Muscle layer of colon (tissue), 2 donors: ENCODE results near the gene KCNMA1.

Experiments
- H3K27ac ChIP-seq: one replicate; pipeline ENCODE4 v1.7.0; 2013; ENCODE audit warnings: low read depth, mild to moderate bottlenecking, low read length, moderate library complexity
- H3K27me3 ChIP-seq, 2 donors: one replicate each; pipeline ENCODE4 v1.7.0; 2013; ENCODE audit warnings: low read length in 2 of 2, mild to moderate bottlenecking in 2 of 2; ENCODE audit not compliant: insufficient read depth in 2 of 2, control insufficient read depth in 1 of 2
- H3K36me3 ChIP-seq: one replicate; pipeline ENCODE4 v1.7.0; 2013; ENCODE audit warnings: mild to moderate bottlenecking, low read length; ENCODE audit not compliant: insufficient read depth
- H3K4me1 ChIP-seq: one replicate; pipeline ENCODE4 v1.7.0; 2013; ENCODE audit warnings: mild to moderate bottlenecking, low read length; ENCODE audit not compliant: insufficient read depth
- H3K4me3 ChIP-seq, 2 donors: one replicate each; pipeline ENCODE4 v1.7.0; 2013; ENCODE audit warnings: low read length in 2 of 2, low read depth in 1 of 2, mild to moderate bottlenecking in 1 of 2, moderate library complexity in 1 of 2
- H3K9ac ChIP-seq: one replicate; pipeline ENCODE4 v1.7.0; 2013; ENCODE audit warnings: low read length
- H3K9me3 ChIP-seq: one replicate; pipeline ENCODE4 v1.7.0; 2013; ENCODE audit warnings: mild to moderate bottlenecking, low read length
- donor health status: abdominal sarcoma.
- donor health status: Adenocarcinoma of cecum.

The KCNMA1 gene

GRCh38 chr10:77511498-77512218, 126.0 kb downstream of the KCNMA1 start:
- peaks cover 67% of the 10 kb centered on the region for H3K4me1 ChIP-seq
- H3K9ac ChIP-seq, result no peak overlapping the region
- H3K4me3 ChIP-seq, result no peak overlapping the region
- H3K27me3 ChIP-seq, result no peaks in the 10 kb centered on the region
- H3K9me3 ChIP-seq, result no peaks in the 10 kb centered on the region
- H3K27ac ChIP-seq, result peak overlapping the region; percentile 35
- H3K36me3 ChIP-seq, result no peaks in the 10 kb centered on the region

- Histone ChIP-seq H3K36me3 (no peaks in the 10 kb centered on the region), H3K27me3 (no peaks in the 10 kb centered on the region), H3K27ac (no peak overlapping the region)
Observed at GRCh38 chr10:77510695-77511094, 126.9 kb downstream of the KCNMA1 start.

GRCh38 chr10:77510294-77510693, 127.3 kb downstream of the KCNMA1 start:
- no peaks in the 10 kb centered on the region for H3K9me3 ChIP-seq
- no peak overlapping the region for H3K9ac ChIP-seq
- no peak overlapping the region for H3K27ac ChIP-seq
- no peak overlapping the region for H3K4me3 ChIP-seq
- H3K36me3 ChIP-seq, result no peaks in the 10 kb centered on the region
- peaks cover 66% of the 10 kb centered on the region for H3K4me1 ChIP-seq
- H3K27me3 ChIP-seq, result no peaks in the 10 kb centered on the region

More at GRCh38 chr10:77510695-77511094, 126.9 kb downstream of the KCNMA1 start:
- peaks cover 66% of the 10 kb centered on the region for H3K4me1 ChIP-seq
- H3K4me3 ChIP-seq, result no peak overlapping the region
- no peak overlapping the region for H3K9ac ChIP-seq
- H3K9me3 ChIP-seq, result no peaks in the 10 kb centered on the region

- H3K27ac ChIP-seq, result no peak overlapping the region
- H3K4me3 ChIP-seq, result no peak overlapping the region
- H3K9ac ChIP-seq, result no peak overlapping the region
- H3K36me3 ChIP-seq, result no peaks in the 10 kb centered on the region
- H3K4me1 ChIP-seq, result peaks cover 63% of the 10 kb centered on the region
- H3K9me3 ChIP-seq, result no peaks in the 10 kb centered on the region
- no peaks in the 10 kb centered on the region for H3K27me3 ChIP-seq
Observed at GRCh38 chr10:77509391-77509790, 128.2 kb downstream of the KCNMA1 start.

- Histone ChIP-seq H3K27ac (no peak overlapping the region), H3K9ac (no peak overlapping the region), H3K27me3 (no peaks in the 10 kb centered on the region)
Observed at GRCh38 chr10:77507291-77507880, 130.2 kb downstream of the KCNMA1 start.

GRCh38 chr10:77506517-77507200, 130.9 kb downstream of the KCNMA1 start:
- Histone ChIP-seq H3K9me3 (no peaks in the 10 kb centered on the region), H3K4me3 (no peak overlapping the region), H3K4me1 (peaks cover 41% of the 10 kb centered on the region), H3K9ac (no peak overlapping the region), H3K27me3 (no peaks in the 10 kb centered on the region), H3K27ac (no peak overlapping the region), H3K36me3 (no peaks in the 10 kb centered on the region)

More at GRCh38 chr10:77507291-77507880, 130.2 kb downstream of the KCNMA1 start:
- no peaks in the 10 kb centered on the region for H3K36me3 ChIP-seq
- peaks cover 43% of the 10 kb centered on the region for H3K4me1 ChIP-seq
- no peak overlapping the region for H3K4me3 ChIP-seq
- no peaks in the 10 kb centered on the region for H3K9me3 ChIP-seq

GRCh38 chr10:77505431-77506334, 131.9 kb downstream of the KCNMA1 start:
- H3K9ac ChIP-seq, result no peak overlapping the region
- H3K27ac ChIP-seq, result no peak overlapping the region
- H3K36me3 ChIP-seq, result no peaks in the 10 kb centered on the region
- H3K9me3 ChIP-seq, result no peaks in the 10 kb centered on the region
- H3K27me3 ChIP-seq, result no peaks in the 10 kb centered on the region
- H3K4me3 ChIP-seq, result no peak overlapping the region
- H3K4me1 ChIP-seq, result peaks cover 41% of the 10 kb centered on the region

- H3K4me3 ChIP-seq, result no peak overlapping the region
- H3K4me1 ChIP-seq, result peaks cover 37% of the 10 kb centered on the region
- no peaks in the 10 kb centered on the region for H3K27me3 ChIP-seq
- H3K9ac ChIP-seq, result no peak overlapping the region
- no peaks in the 10 kb centered on the region for H3K36me3 ChIP-seq
- H3K27ac ChIP-seq, result no peak overlapping the region
- no peaks in the 10 kb centered on the region for H3K9me3 ChIP-seq
Observed at GRCh38 chr10:77504873-77505257, 132.7 kb downstream of the KCNMA1 start.

GRCh38 chr10:77504196-77504872, 133.3 kb downstream of the KCNMA1 start:
- no peaks in the 10 kb centered on the region for H3K36me3 ChIP-seq
- no peaks in the 10 kb centered on the region for H3K9me3 ChIP-seq
- H3K9ac ChIP-seq, result no peak overlapping the region
- H3K4me1 ChIP-seq, result peaks cover 37% of the 10 kb centered on the region
- H3K4me3 ChIP-seq, result no peak overlapping the region
- H3K27me3 ChIP-seq, result no peaks in the 10 kb centered on the region
- H3K27ac ChIP-seq, result no peak overlapping the region

GRCh38 chr10:77501846-77502261, 135.8 kb downstream of the KCNMA1 start:
- Histone ChIP-seq H3K9ac (no peak overlapping the region), H3K4me1 (peaks cover 57% of the 10 kb centered on the region), H3K27me3 (no peaks in the 10 kb centered on the region), H3K4me3 (no peak overlapping the region), H3K27ac (no peak overlapping the region), H3K9me3 (no peaks in the 10 kb centered on the region), H3K36me3 (no peaks in the 10 kb centered on the region)
